Activated T-cell treated with anti-CD3 and anti-CD28 coated beads, Interleukin-2, amount 50 U/mL, for 4 hours (primary cell): ENCODE results near the gene AGTPBP1. TPM values are rescaled to one million over a fixed set of nuclear protein-coding genes. Genes with fewer than 3 reads are reported as not detected.
"Not testable (repeated sequence)": the region's sequence is repeated elsewhere in the genome, so short reads cannot be mapped to it uniquely, and the experiment has no call there.

Source experiments
- ATAC-seq, 2 donors: fragments of 200-7000 bp; cut with Tn5 transposase; one replicate each; pipeline ENCODE4 v1.10.0; 2021
- DNase-seq: peaks from one replicate; pipeline ENCODE4 v3.0.0-alpha.2; 2020
- H3K27me3 Mint-ChIP-seq: one replicate; pipeline ENCODE4 v1.8.0; 2021; ENCODE audit warnings: low read depth, mixed read lengths
- H3K36me3 Mint-ChIP-seq: one replicate; pipeline ENCODE4 v1.8.0; 2022; ENCODE audit warnings: mixed read lengths; ENCODE audit not compliant: insufficient read depth
- H3K4me1 Mint-ChIP-seq: one replicate; pipeline ENCODE4 v1.8.0; 2021; ENCODE audit warnings: low read depth, mixed read lengths
- H3K4me3 Mint-ChIP-seq: one replicate; pipeline ENCODE4 v1.8.0; 2021; ENCODE audit warnings: mild to moderate bottlenecking, moderate library complexity, mixed read lengths
- H3K9me3 Mint-ChIP-seq: one replicate; pipeline ENCODE4 v1.8.0; 2021; ENCODE audit warnings: mixed read lengths
- total RNA-seq, 3 donors: library from RNA; stranded (reverse); gene quantifications; one replicate each; pipeline ENCODE4 v1.2.1, GENCODE V29; 2021

The AGTPBP1 gene
- total RNA-seq, 3 donors from 2014 or later = 17.2 to 20.3 (median 17.8) TPM

- ATAC-seq (no peak), DNase-seq (no peak)
- H3K36me3 Mint-ChIP-seq = peaks cover 6% of the 10 kb centered on the region
- H3K9me3 Mint-ChIP-seq = no peaks in the 10 kb centered on the region
- H3K4me1 Mint-ChIP-seq = peaks cover 46% of the 10 kb centered on the region
- no peak overlapping the region for H3K4me3 Mint-ChIP-seq
- no peaks in the 10 kb centered on the region for H3K27me3 Mint-ChIP-seq
These were observed 3.2 kb downstream of the AGTPBP1 start for GRCh38 chr9:85738509-85738908.

DNA sequence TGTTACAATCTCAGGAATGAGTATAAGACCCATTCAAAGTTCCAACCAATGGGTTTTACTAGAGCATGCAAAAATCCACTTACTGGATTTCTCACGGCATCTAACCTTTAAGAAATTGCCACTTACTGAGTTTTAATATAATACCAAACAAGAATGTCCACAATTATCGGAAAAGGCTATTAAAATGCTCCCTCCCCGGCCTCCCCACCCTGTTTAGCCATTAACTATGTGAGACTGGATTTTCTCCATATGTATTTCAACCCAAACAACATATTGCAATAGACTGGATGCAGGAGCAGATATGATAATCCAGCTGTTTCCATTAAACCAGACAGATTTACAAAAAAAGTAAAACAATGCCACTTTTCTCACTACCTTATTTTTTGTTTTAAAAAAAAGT lies 4.1 kb downstream of the AGTPBP1 start:
- H3K9me3 Mint-ChIP-seq = peaks cover under 1% of the 10 kb centered on the region
- DNase-seq (no peak), ATAC-seq (no peak)
- no peaks in the 10 kb centered on the region for H3K27me3 Mint-ChIP-seq
- H3K36me3 Mint-ChIP-seq = peaks cover 6% of the 10 kb centered on the region
- peaks cover 48% of the 10 kb centered on the region for H3K4me1 Mint-ChIP-seq
- no peak overlapping the region for H3K4me3 Mint-ChIP-seq

- Mint-ChIP-seq H3K36me3 (peaks cover 6% of the 10 kb centered on the region), H3K9me3 (peaks cover 3% of the 10 kb centered on the region), H3K27me3 (no peaks in the 10 kb centered on the region), H3K4me3 (no peak overlapping the region), H3K4me1 (peaks cover 74% of the 10 kb centered on the region)
- no peak for DNase-seq
- no peak for ATAC-seq
These were observed 10.7 kb downstream of the AGTPBP1 start for GRCh38 chr9:85730916-85731630.

DNA sequence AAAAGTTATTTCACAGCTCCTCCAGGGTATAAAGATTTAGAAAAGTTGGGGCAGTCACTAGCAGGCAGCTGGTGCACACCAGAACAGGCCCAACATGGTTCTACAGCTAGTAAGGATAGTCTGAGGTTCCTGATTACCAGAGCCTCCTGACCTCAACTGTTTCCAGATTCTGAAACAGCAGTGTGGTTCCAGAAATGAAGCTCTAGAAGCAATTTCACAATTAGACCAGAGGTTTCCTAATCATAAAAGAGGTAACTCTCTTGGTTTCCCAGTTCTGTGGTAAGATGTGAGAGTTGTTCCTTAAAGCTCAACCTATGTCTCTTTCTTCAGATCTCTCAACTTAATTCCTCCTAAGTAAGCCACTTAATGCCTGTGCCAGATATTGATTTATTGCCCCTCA lies 11.9 kb downstream of the AGTPBP1 start:
- Mint-ChIP-seq H3K36me3 (peaks cover 3% of the 10 kb centered on the region), H3K27me3 (no peaks in the 10 kb centered on the region), H3K4me1 (peaks cover 74% of the 10 kb centered on the region), H3K4me3 (no peak overlapping the region), H3K9me3 (peaks cover 3% of the 10 kb centered on the region)
- DNase-seq (no peak), ATAC-seq (peak in 1 of 2 donors; percentile 40)

DNA sequence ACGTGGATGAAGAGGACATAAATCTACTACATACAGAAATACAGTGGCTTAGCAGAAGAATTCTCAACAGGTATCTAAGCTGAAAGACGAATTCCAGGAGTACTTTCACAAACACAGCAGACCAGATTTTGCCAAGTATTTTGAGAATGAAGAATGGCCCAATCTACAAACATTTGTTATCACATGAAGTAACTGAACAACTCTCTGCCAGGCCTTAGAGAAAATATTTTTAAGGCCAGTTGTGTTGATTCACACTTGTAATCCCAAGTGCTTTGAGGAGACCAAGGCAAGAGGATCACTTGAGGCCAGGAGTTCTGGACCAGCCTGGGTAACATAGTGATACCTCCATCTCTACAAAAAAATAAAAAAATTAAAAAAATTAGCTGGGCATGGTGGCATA lies 14.3 kb downstream of the AGTPBP1 start:
- ATAC-seq (no peak), DNase-seq (no peak)
- Mint-ChIP-seq H3K36me3 (peaks cover 12% of the 10 kb centered on the region), H3K4me1 (peaks cover 79% of the 10 kb centered on the region), H3K9me3 (peaks cover under 1% of the 10 kb centered on the region), H3K4me3 (no peak overlapping the region), H3K27me3 (no peaks in the 10 kb centered on the region)

DNA sequence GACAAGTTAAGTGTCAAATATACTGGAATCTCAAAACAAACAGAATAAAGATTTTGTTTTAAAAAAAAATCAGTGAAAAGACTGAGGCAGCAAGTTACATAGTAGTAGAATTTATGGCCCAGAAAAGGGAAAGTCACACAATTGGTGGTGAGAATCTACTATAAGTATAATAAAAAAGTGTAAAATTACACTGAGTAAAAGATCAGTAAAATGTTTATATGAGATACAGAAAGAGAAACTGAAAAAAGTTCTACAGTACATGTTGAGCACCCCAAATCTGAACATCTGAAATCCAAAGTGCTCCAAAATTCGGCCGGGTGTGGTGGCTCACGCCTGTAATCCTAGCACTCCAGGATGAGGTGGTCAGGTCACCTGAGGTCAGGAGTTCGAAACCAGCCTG lies 15.0 kb downstream of the AGTPBP1 start:
- DNase-seq (no peak), ATAC-seq (no peak)
- Mint-ChIP-seq H3K4me3 (no peak overlapping the region), H3K9me3 (peaks cover 3% of the 10 kb centered on the region), H3K27me3 (no peaks in the 10 kb centered on the region), H3K4me1 (peaks cover 81% of the 10 kb centered on the region), H3K36me3 (peaks cover 16% of the 10 kb centered on the region)

DNA sequence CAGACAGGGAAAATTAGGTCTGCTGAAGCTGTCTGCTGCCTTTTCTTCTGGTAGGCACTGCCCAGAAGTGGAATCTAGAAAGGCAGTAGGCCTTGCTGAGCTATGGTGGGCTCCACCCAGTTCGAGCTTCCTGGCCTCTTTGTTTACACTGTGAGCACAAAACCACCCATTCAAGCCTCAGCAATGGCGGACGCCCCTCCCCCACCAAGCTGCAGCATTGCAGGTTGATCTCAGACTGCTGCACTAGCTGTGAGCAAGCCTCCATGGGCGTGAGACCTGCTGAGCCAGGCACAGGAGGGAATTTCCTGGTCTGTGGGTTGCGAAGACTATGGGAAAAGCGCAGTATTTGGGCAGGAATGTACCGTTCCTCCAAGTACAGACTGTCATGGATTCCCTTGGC lies 18.5 kb downstream of the AGTPBP1 start:
- peaks cover 8% of the 10 kb centered on the region for H3K9me3 Mint-ChIP-seq
- peaks cover 21% of the 10 kb centered on the region for H3K36me3 Mint-ChIP-seq
- H3K4me1 Mint-ChIP-seq = peaks cover 77% of the 10 kb centered on the region
- no peaks in the 10 kb centered on the region for H3K27me3 Mint-ChIP-seq
- H3K4me3 Mint-ChIP-seq = no peak overlapping the region
- ATAC-seq (peak; percentile 46 to 48), DNase-seq (peak; percentile 19)

DNA sequence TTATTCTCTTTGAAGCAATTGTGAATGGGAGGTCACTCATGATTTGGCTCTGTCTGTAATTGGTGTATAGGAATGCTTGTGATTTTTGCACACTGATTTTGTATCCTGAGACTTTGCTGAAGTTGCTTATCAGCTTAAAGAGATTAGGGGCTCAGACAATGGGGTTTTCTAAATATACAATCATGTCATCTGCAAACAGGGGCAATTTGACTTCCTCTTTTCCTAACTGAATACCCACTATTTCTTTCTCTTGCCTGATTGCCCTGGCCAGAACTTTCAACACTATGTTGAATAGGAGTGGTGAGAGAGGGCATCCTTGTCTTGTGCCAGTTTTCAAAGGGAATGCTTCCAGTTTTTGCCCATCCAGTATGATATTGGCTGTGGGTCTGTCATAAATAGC lies 22.3 kb downstream of the AGTPBP1 start:
- Mint-ChIP-seq H3K9me3 (peaks cover 11% of the 10 kb centered on the region), H3K36me3 (peaks cover 22% of the 10 kb centered on the region), H3K4me1 (peaks cover 78% of the 10 kb centered on the region)
- not testable (repeated sequence) for H3K27me3 Mint-ChIP-seq, DNase-seq, ATAC-seq, H3K4me3 Mint-ChIP-seq

- not testable (repeated sequence) for H3K27me3 Mint-ChIP-seq, DNase-seq, ATAC-seq, H3K4me3 Mint-ChIP-seq
- Mint-ChIP-seq H3K36me3 (peaks cover 14% of the 10 kb centered on the region), H3K9me3 (peaks cover 11% of the 10 kb centered on the region), H3K4me1 (peaks cover 63% of the 10 kb centered on the region)
These were observed 23.9 kb downstream of the AGTPBP1 start for GRCh38 chr9:85717818-85718217.

- no peak for ATAC-seq
- no peak for DNase-seq
- Mint-ChIP-seq H3K27me3 (no peaks in the 10 kb centered on the region), H3K4me1 (peaks cover 57% of the 10 kb centered on the region), H3K4me3 (no peak overlapping the region), H3K9me3 (peaks cover 9% of the 10 kb centered on the region), H3K36me3 (peaks cover 13% of the 10 kb centered on the region)
These were observed 24.5 kb downstream of the AGTPBP1 start for GRCh38 chr9:85717220-85717619.

DNA sequence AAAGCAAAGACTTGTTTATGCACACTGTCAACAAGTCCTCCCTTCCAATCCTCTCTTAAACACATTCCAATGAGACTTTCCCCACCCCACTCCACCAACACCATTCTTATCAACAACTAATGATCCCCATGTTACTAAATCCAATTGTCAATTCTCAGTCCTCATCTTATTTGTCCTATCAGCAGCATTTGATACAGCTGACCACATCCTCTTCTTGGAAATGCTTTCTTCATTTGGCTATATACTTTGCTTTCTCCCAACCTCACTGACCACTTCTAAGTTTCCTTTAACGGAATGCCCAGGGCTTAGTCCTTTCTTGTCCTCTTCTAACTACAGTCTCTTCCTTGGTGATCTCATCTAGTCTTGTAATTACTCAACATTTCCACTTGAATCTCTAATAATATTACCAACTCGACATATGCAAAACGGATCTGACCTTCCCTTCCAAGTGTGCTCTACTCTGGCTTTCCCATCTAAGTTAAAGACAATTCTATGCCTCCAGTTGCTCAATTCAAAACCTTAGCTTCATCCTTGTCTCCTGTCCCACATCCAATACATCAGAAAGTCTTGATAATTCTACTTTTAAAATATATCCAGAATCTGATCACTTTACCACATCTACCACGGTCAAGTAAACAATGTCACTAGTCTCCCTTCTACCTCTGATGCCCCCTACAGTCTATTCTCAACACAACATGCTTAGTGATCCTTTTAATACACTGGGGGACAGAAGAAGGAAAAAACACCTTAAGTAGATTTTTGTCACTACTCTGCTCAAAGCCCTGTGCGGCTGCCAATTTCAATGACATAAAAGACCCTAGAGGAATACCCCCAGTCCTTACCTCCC lies 25.5 kb downstream of the AGTPBP1 start:
- Mint-ChIP-seq H3K4me1 (peaks cover 51% of the 10 kb centered on the region), H3K36me3 (peaks cover 10% of the 10 kb centered on the region), H3K4me3 (no peak overlapping the region), H3K9me3 (peaks cover 8% of the 10 kb centered on the region), H3K27me3 (no peaks in the 10 kb centered on the region)
- ATAC-seq (no peak), DNase-seq (no peak)

GRCh38 chr9:85715587-85715986 lies 26.2 kb downstream of the AGTPBP1 start:
- Mint-ChIP-seq H3K36me3 (peaks cover 6% of the 10 kb centered on the region), H3K4me3 (no peak overlapping the region), H3K9me3 (peaks cover 8% of the 10 kb centered on the region), H3K4me1 (peaks cover 46% of the 10 kb centered on the region), H3K27me3 (no peaks in the 10 kb centered on the region)
- ATAC-seq (no peak), DNase-seq (no peak)

DNA sequence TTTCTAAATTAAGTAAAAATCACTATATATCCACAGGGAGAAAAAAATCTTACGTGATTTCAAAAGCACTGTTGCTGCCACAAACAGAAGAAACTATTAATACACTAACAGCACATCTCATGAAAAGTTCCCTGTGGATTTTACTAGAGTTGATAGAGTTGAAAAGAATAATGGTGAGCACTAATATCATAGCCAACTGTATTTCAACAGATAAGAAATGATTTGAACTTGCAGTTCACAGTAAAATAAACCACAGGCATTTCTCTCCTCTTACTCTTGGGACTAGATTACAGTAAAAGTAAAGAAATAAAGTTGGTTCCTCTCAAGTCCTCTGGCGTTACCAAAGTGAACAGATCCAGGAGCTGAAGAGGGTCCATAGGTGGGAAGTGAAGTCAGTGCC lies 27.9 kb downstream of the AGTPBP1 start:
- Mint-ChIP-seq H3K9me3 (peaks cover 11% of the 10 kb centered on the region), H3K4me3 (no peak overlapping the region), H3K4me1 (peaks cover 33% of the 10 kb centered on the region), H3K36me3 (peaks cover 18% of the 10 kb centered on the region), H3K27me3 (no peaks in the 10 kb centered on the region)
- ATAC-seq (no peak), DNase-seq (no peak)

- Mint-ChIP-seq H3K4me1 (peaks cover 24% of the 10 kb centered on the region), H3K4me3 (no peak overlapping the region), H3K27me3 (no peaks in the 10 kb centered on the region), H3K9me3 (peaks cover 9% of the 10 kb centered on the region), H3K36me3 (peaks cover 23% of the 10 kb centered on the region)
- ATAC-seq (no peak), DNase-seq (no peak)
These were observed 37.0 kb downstream of the AGTPBP1 start for GRCh38 chr9:85704744-85705143.

DNA sequence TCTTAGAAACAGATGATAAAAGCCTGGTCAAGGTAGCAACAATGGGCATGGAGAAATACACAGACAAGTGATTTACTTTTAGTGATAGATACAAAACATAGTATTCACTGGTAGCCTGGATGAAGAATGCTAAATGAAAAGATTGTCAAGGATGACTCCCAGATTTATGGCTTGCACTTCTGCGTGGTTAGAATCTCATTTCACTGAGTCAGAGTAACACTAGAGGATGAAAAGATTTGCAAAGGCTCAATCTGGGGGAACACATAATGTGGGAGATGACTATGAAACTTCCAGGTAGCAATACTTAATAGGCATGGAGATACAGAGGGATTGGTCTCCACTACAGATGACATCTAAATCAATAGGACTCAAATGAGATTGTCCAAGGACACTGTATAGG lies 38.4 kb downstream of the AGTPBP1 start:
- peaks cover 24% of the 10 kb centered on the region for H3K4me1 Mint-ChIP-seq
- DNase-seq (no peak), ATAC-seq (no peak)
- H3K4me3 Mint-ChIP-seq = no peak overlapping the region
- no peaks in the 10 kb centered on the region for H3K9me3 Mint-ChIP-seq
- H3K36me3 Mint-ChIP-seq = peaks cover 19% of the 10 kb centered on the region
- H3K27me3 Mint-ChIP-seq = no peaks in the 10 kb centered on the region
